Neuronal stem cell (in vitro differentiated cells): ENCODE data around the gene GRK1.

Experiments
- DNase-seq: peaks from one replicate; pipeline ENCODE4 v3.0.0-alpha.2; 2013; ENCODE audit warnings: low spot score
- H2AFZ ChIP-seq: one replicate; pipeline ENCODE4 v1.6.1; 2013; ENCODE audit warnings: mild to moderate bottlenecking, low read length, inconsistent platforms
- H2AK5ac ChIP-seq: 2 replicates; pipeline ENCODE4 v1.6.1; 2013; ENCODE audit warnings: low read depth, mild to moderate bottlenecking, inconsistent platforms, low read length, moderate library complexity, mixed read lengths
- H2BK120ac ChIP-seq: 2 replicates; pipeline ENCODE4 v1.6.1; 2013; ENCODE audit warnings: low read depth, mild to moderate bottlenecking, inconsistent platforms, low read length, moderate library complexity, mixed read lengths
- H2BK12ac ChIP-seq: one replicate; pipeline ENCODE4 v1.6.1; 2013; ENCODE audit warnings: low read length, inconsistent platforms
- H2BK15ac ChIP-seq: 2 replicates; pipeline ENCODE4 v1.6.1; 2013; ENCODE audit warnings: mild to moderate bottlenecking, low read length, inconsistent platforms, mixed read lengths
- H2BK5ac ChIP-seq: one replicate; pipeline ENCODE4 v1.6.1; 2013; ENCODE audit warnings: inconsistent platforms, mild to moderate bottlenecking, low read length, moderate library complexity
- H3K14ac ChIP-seq: one replicate; pipeline ENCODE4 v1.6.1; 2013; ENCODE audit warnings: low read length, inconsistent platforms
- H3K18ac ChIP-seq: 2 replicates; pipeline ENCODE4 v1.6.1; 2013; ENCODE audit warnings: low read length, inconsistent platforms
- H3K23ac ChIP-seq: 2 replicates; pipeline ENCODE4 v1.6.1; 2013; ENCODE audit warnings: low read depth, mild to moderate bottlenecking, mixed read lengths, low read length, inconsistent platforms; ENCODE audit not compliant: poor library complexity
- H3K27ac ChIP-seq: replicated peaks from 3 replicates; pipeline ENCODE4 v1.5.1; 2013; ENCODE audit warnings: low read length, inconsistent platforms
- H3K27me3 ChIP-seq, 3 experiments: 2 replicates each; pipeline ENCODE4 v1.6.1; 2013; ENCODE audit warnings: low read length in 3 of 3, mild to moderate bottlenecking in 2 of 3, inconsistent platforms in 1 of 3, low read depth in 1 of 3, mixed read lengths in 1 of 3, moderate library complexity in 1 of 3; ENCODE audit not compliant: control insufficient read depth in 3 of 3, insufficient read depth in 3 of 3
- H3K36me3 ChIP-seq, 2 donors: replicated peaks in 1 of 2; 2 replicates each; pipeline ENCODE4 v1.6.1; 2013; ENCODE audit warnings: low read length in 2 of 2; ENCODE audit not compliant: control insufficient read depth in 2 of 2, insufficient read depth in 2 of 2
- H3K4ac ChIP-seq: 2 replicates; pipeline ENCODE4 v1.6.1; 2013; ENCODE audit warnings: inconsistent platforms, mild to moderate bottlenecking, low read length, moderate library complexity
- H3K4me1 ChIP-seq, 2 donors: 1 replicate in 1 of 2; 2 replicates in 1 of 2; pipeline ENCODE4 v1.6.1; 2013; ENCODE audit warnings: low read length in 2 of 2, low read depth in 1 of 2; ENCODE audit not compliant: control insufficient read depth in 2 of 2, insufficient read depth in 1 of 2
- H3K4me2 ChIP-seq: one replicate; pipeline ENCODE4 v1.6.1; 2013; ENCODE audit warnings: mild to moderate bottlenecking, low read length, inconsistent platforms; ENCODE audit not compliant: insufficient read depth, poor library complexity, severe bottlenecking
- H3K4me3 ChIP-seq, 2 donors: 2 replicates each; pipeline ENCODE4 v1.5.1; 2013; ENCODE audit warnings: low read length in 2 of 2, mild to moderate bottlenecking in 2 of 2, inconsistent platforms in 1 of 2, moderate library complexity in 1 of 2
- H3K79me1 ChIP-seq: one replicate; pipeline ENCODE4 v1.6.1; 2013; ENCODE audit warnings: low read depth, mild to moderate bottlenecking, inconsistent platforms, low read length, moderate library complexity
- H3K9ac ChIP-seq: one replicate; pipeline ENCODE4 v1.6.1; 2013; ENCODE audit warnings: mild to moderate bottlenecking, low read depth, low read length, inconsistent platforms; ENCODE audit not compliant: poor library complexity
- H3K9me3 ChIP-seq, 2 donors: replicated peaks in 1 of 2; 2 replicates each; pipeline versions ENCODE3 to v1.6.1; 2013; ENCODE audit warnings: low read length in 2 of 2, mild to moderate bottlenecking in 2 of 2, inconsistent platforms in 1 of 2, low read depth in 1 of 2, mixed read lengths in 1 of 2, moderate library complexity in 1 of 2; ENCODE audit not compliant: control insufficient read depth in 2 of 2, insufficient read depth in 1 of 2
- H4K8ac ChIP-seq: one replicate; pipeline ENCODE4 v1.6.1; 2013; ENCODE audit warnings: low read depth, mild to moderate bottlenecking, inconsistent platforms, low read length, moderate library complexity
- H4K91ac ChIP-seq: one replicate; pipeline ENCODE4 v1.6.1; 2013; ENCODE audit warnings: low read length, low read depth, mild to moderate bottlenecking, inconsistent platforms; ENCODE audit not compliant: poor library complexity
- WGBS, 2 donors: extraction: QIAGEN DNeasy Blood & Tissue Kit; methylation state at CpG; one replicate each; pipeline ENCODE4 v1.1.7; 2013; ENCODE audit warnings: missing lambda C conversion rate in 2 of 2, mixed read lengths in 1 of 2; ENCODE audit not compliant: insufficient read length in 2 of 2, insufficient replicate concordance in 1 of 2; ENCODE audit errors: extremely low coverage in 2 of 2; 5-methylcytosine and 5-hydroxymethylcytosine counted together

Gene GRK1

DNA sequence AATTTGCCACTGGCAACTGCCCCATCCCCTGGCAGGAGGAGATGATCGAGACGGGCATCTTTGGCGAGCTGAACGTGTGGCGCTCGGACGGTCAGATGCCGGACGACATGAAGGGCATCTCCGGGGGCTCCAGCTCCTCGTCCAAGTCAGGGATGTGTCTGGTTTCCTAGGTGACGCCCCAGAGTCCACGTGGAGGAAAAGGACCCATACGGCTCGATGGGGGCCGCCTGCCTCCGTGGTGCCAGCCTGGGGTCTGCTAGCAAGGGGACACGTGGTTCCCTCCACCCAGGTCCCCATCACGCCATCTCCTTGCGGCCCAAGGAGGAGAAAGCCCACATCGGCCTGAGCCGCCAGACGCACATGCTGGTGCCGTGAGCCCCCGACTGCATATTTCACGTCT, 68.2 kb downstream of the GRK1 start:
- Histone ChIP-seq H3K27ac (no peak overlapping the region), H2BK5ac (peak overlapping the region; percentile 5), H3K9me3 (peaks cover 0 to 9% of the 10 kb centered on the region in 2 donors), H3K4me2 (no peak overlapping the region), H3K36me3 (peaks cover 0 to 2% of the 10 kb centered on the region in 2 donors), H3K4me3 (no peak overlapping the region), H2BK120ac (no peak overlapping the region), H3K14ac (peak overlapping the region; percentile 71), H4K91ac (no peak overlapping the region), H3K18ac (peak overlapping the region; percentile 48), H2BK15ac (peak overlapping the region; percentile 37), H4K8ac (no peak overlapping the region), H3K79me1 (peaks cover 7% of the 10 kb centered on the region), H3K4ac (no peak overlapping the region), H3K4me1 (peaks cover 2 to 4% of the 10 kb centered on the region in 2 donors), H3K23ac (peak overlapping the region; percentile 31), H3K9ac (no peak overlapping the region), H2AFZ (no peak overlapping the region), H2AK5ac (peak overlapping the region; percentile 81), H3K27me3 (peaks cover 0 to 10% (median 0%) of the 10 kb centered on the region in 3 experiments), H2BK12ac (peak overlapping the region; percentile 41)
- DNase-seq, result no peak
- WGBS, 2 donors, result no CpG with 5 or more reads among the region's 26 CpGs

GRCh38 chr13:113735750-113736149, 68.7 kb downstream of the GRK1 start:
- Histone ChIP-seq H3K4me2 (no peak overlapping the region), H4K91ac (no peak overlapping the region), H3K27me3 (peaks cover 0 to 6% (median 4%) of the 10 kb centered on the region in 3 experiments), H3K23ac (no peak overlapping the region), H3K36me3 (peaks cover 0 to 2% of the 10 kb centered on the region in 2 donors), H3K27ac (no peak overlapping the region), H2BK120ac (no peak overlapping the region), H3K4ac (no peak overlapping the region), H3K18ac (no peak overlapping the region), H2BK5ac (no peak overlapping the region), H2BK15ac (no peak overlapping the region), H4K8ac (peak overlapping the region; percentile 82), H2AFZ (no peak overlapping the region), H3K79me1 (peaks cover 7% of the 10 kb centered on the region), H3K9me3 (peaks cover 0 to 9% of the 10 kb centered on the region in 2 donors), H3K14ac (no peak overlapping the region), H2AK5ac (peak overlapping the region; percentile 81), H2BK12ac (no peak overlapping the region), H3K9ac (no peak overlapping the region), H3K4me1 (peaks cover 2 to 5% of the 10 kb centered on the region in 2 donors), H3K4me3 (no peak overlapping the region)
- WGBS, 2 donors, result no CpG with 5 or more reads among the region's 14 CpGs
- no peak for DNase-seq

DNA sequence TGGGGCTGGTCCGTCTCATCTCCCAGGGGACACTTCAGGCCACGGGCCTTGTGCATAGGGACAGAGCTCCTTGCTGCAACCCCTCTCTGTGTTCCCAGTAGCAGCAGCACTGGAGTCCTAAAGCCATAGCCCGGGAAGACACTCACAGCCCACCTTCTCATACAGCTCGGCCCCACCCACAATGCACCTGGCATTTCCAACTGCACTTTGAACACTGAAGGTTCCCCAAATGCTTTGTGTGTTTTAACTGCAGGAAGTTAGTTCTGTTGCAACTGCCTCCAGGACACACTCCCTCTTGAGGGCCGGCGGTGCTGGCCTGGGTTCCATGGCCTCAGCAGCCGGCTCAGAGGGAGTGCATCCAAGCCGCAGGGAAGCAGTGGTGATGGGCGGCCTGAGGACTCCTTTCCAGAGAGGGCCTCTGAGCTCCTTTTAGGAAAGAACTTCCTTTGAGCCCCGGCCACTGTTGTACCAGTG, 69.3 kb downstream of the GRK1 start:
- no peak overlapping the region for H3K4me2 ChIP-seq
- H2AFZ ChIP-seq, result no peak overlapping the region
- H2BK120ac ChIP-seq, result no peak overlapping the region
- H3K9me3 ChIP-seq, result peaks cover 0 to 9% of the 10 kb centered on the region in 2 donors
- no peak for DNase-seq
- H3K36me3 ChIP-seq, result peaks cover 0 to 2% of the 10 kb centered on the region in 2 donors
- no peak overlapping the region for H3K27ac ChIP-seq
- peaks cover 2 to 5% of the 10 kb centered on the region in 2 donors for H3K4me1 ChIP-seq
- H4K8ac ChIP-seq, result no peak overlapping the region
- no peak overlapping the region for H4K91ac ChIP-seq
- no peak overlapping the region for H3K23ac ChIP-seq
- H2BK15ac ChIP-seq, result no peak overlapping the region
- no peak overlapping the region for H2AK5ac ChIP-seq
- H3K18ac ChIP-seq, result no peak overlapping the region
- peaks cover 0 to 6% (median 4%) of the 10 kb centered on the region in 3 experiments for H3K27me3 ChIP-seq
- no peak overlapping the region for H2BK12ac ChIP-seq
- H2BK5ac ChIP-seq, result no peak overlapping the region
- H3K4ac ChIP-seq, result no peak overlapping the region
- H3K4me3 ChIP-seq, result no peak overlapping the region
- no CpG with 5 or more reads among the region's 10 CpGs for WGBS, 2 donors
- no peak overlapping the region for H3K9ac ChIP-seq
- no peak overlapping the region for H3K14ac ChIP-seq
- H3K79me1 ChIP-seq, result peaks cover 7% of the 10 kb centered on the region

DNA sequence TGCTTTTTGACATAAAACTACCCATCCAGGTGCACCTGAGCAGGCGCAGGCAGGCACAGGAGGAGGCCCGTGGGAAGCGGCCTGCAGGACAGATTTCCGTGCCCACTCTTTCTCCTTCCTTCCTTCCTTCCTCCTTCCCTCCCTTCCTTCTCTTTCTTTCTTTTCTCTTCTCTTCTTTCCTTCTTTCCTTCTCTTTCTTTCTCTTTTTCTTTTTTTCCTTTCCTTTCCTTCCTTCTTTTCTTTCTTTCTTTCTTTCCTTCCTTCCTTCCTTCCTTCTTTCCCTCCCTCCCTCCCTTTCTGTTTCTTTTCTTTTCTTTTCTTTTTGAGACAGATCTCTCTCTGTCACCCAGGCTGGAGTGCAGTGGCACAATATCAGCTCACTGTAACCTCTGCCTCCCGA, 70.8 kb downstream of the GRK1 start:
- H3K4me3 ChIP-seq, result no peak overlapping the region
- no peak overlapping the region for H2BK15ac ChIP-seq
- H3K9ac ChIP-seq, result no peak overlapping the region
- H2AK5ac ChIP-seq, result no peak overlapping the region
- DNase-seq, result no peak
- no peak overlapping the region for H2BK5ac ChIP-seq
- no peak overlapping the region for H2BK120ac ChIP-seq
- H3K27ac ChIP-seq, result no peak overlapping the region
- H3K79me1 ChIP-seq, result peaks cover 7% of the 10 kb centered on the region
- peaks cover 0 to 9% of the 10 kb centered on the region in 2 donors for H3K9me3 ChIP-seq
- no peak overlapping the region for H3K4me2 ChIP-seq
- H3K27me3 ChIP-seq, result peaks cover 0 to 6% (median 4%) of the 10 kb centered on the region in 3 experiments
- no peak overlapping the region for H3K18ac ChIP-seq
- H2AFZ ChIP-seq, result no peak overlapping the region
- peaks cover 2 to 9% of the 10 kb centered on the region in 2 donors for H3K4me1 ChIP-seq
- H3K4ac ChIP-seq, result no peak overlapping the region
- H4K91ac ChIP-seq, result no peak overlapping the region
- WGBS, 2 donors, result no CpG with 5 or more reads among the region's 5 CpGs
- no peak overlapping the region for H2BK12ac ChIP-seq
- peaks cover 0 to 2% of the 10 kb centered on the region in 2 donors for H3K36me3 ChIP-seq
- H3K14ac ChIP-seq, result no peak overlapping the region
- H4K8ac ChIP-seq, result no peak overlapping the region
- no peak overlapping the region for H3K23ac ChIP-seq
